Neutrophil (primary cell): ENCODE data around the gene LRP2.

ENCODE experiments used
- H3K27ac ChIP-seq: fragments of 200-600 bp; sonication (generic); 2 replicates; pipeline ENCODE4 v1.5.1; 2016; ENCODE audit warnings: mild to moderate bottlenecking, moderate library complexity
- H3K27me3 ChIP-seq: fragments of 200-600 bp; sonication (generic); 2 replicates; pipeline ENCODE4 v1.6.0; 2016; ENCODE audit warnings: mild to moderate bottlenecking
- H3K36me3 ChIP-seq: fragments of 200-600 bp; sonication (generic); 2 replicates; pipeline ENCODE4 v1.5.1; 2017
- H3K4me1 ChIP-seq, 2 experiments: fragments of 200-600 bp in 1 of 2; sonication (generic) in 1 of 2; 1 replicate in 1 of 2; 2 replicates in 1 of 2; pipeline versions ENCODE4 v1.5.1 to v1.6.1; 2013 to 2016; ENCODE audit warnings: low read depth in 1 of 2, low read length in 1 of 2, mild to moderate bottlenecking in 1 of 2, moderate library complexity in 1 of 2; ENCODE audit not compliant: control insufficient read depth in 1 of 2, insufficient read depth in 1 of 2
- H3K4me3 ChIP-seq, 2 experiments: fragments of 200-600 bp in 1 of 2; sonication (generic) in 1 of 2; 1 replicate in 1 of 2; 2 replicates in 1 of 2; pipeline ENCODE4 v1.5.1; 2013 to 2016; ENCODE audit warnings: low read depth in 1 of 2, low read length in 1 of 2, mild to moderate bottlenecking in 1 of 2, moderate library complexity in 1 of 2
- H3K9me3 ChIP-seq: fragments of 200-600 bp; sonication (generic); 2 replicates; pipeline ENCODE4 v1.5.1; 2016
- CTCF ChIP-seq: fragments of 200-600 bp; sonication (generic); IDR thresholded peaks from 2 replicates; pipeline ENCODE4 v1.5.1; 2016; ENCODE audit warnings: antibody characterized with exemption

The LRP2 gene

DNA sequence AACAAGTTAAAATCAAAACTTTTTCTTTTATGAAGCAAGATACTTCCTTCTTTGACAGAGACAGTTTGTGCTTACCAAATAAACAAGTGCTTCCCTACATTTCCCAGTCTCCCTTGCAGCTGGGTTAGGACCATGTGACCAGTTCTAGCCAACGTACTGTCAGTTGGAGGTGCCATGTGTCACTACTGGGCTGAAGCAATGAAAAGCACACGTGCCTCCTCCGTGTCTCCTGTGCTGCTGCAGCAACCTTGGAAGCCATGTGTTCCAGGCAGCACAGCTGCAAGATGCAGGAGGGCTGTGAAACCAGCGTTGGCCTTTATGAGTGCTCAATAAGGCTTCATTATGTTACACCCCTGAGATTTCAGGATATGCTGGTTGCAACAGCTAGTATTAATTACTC is 199.7 kb downstream of the LRP2 start:
- Histone ChIP-seq H3K27me3 (no peaks in the 10 kb centered on the region), H3K27ac (no peak overlapping the region), H3K4me3 (no peak overlapping the region), H3K36me3 (no peaks in the 10 kb centered on the region), H3K9me3 (no peaks in the 10 kb centered on the region), H3K4me1 (no peaks in the 10 kb centered on the region)
- no peak for TF ChIP-seq CTCF

GRCh38 chr2:169160926-169161481 is 201.3 kb downstream of the LRP2 start:
- TF ChIP-seq CTCF, result no peak
- no peak overlapping the region for H3K4me3 ChIP-seq
- no peaks in the 10 kb centered on the region for H3K27me3 ChIP-seq
- H3K27ac ChIP-seq, result no peak overlapping the region
- H3K36me3 ChIP-seq, result no peaks in the 10 kb centered on the region
- no peaks in the 10 kb centered on the region for H3K4me1 ChIP-seq
- no peaks in the 10 kb centered on the region for H3K9me3 ChIP-seq

- no peaks in the 10 kb centered on the region for H3K4me1 ChIP-seq
- no peaks in the 10 kb centered on the region for H3K9me3 ChIP-seq
- no peaks in the 10 kb centered on the region for H3K27me3 ChIP-seq
- H3K27ac ChIP-seq, result no peak overlapping the region
- H3K4me3 ChIP-seq, result no peak overlapping the region
- H3K36me3 ChIP-seq, result no peaks in the 10 kb centered on the region
- TF ChIP-seq CTCF, result no peak
Observed at GRCh38 chr2:169159686-169160085, 202.6 kb downstream of the LRP2 start.

- no peaks in the 10 kb centered on the region for H3K27me3 ChIP-seq
- H3K9me3 ChIP-seq, result no peaks in the 10 kb centered on the region
- no peaks in the 10 kb centered on the region for H3K36me3 ChIP-seq
- no peak overlapping the region for H3K4me3 ChIP-seq
- TF ChIP-seq CTCF, result no peak
- H3K27ac ChIP-seq, result no peak overlapping the region
- no peaks in the 10 kb centered on the region for H3K4me1 ChIP-seq
Observed at GRCh38 chr2:169158874-169159273, 203.5 kb downstream of the LRP2 start.

DNA sequence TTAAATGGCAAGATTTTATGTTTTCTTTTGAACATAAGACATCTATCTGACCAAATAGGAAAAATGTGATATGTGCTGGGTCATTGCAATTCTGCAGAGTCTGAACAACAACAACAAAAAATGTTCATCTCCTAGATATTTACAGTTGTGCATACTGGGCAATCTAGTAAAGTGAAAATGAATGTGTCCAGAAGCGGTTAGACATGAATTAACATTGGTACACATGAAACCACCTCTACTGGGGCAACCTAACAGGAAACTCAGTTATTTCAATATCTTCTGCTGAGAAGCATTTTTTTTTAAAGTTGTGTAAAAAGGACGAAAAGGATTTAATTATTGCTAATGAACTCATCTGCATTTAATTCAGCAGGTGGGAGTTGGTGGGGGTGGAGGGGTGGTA is 216.1 kb downstream of the LRP2 start:
- no peaks in the 10 kb centered on the region for H3K27me3 ChIP-seq
- no peaks in the 10 kb centered on the region for H3K9me3 ChIP-seq
- no peak for TF ChIP-seq CTCF
- no peak overlapping the region for H3K4me3 ChIP-seq
- H3K36me3 ChIP-seq, result no peaks in the 10 kb centered on the region
- H3K27ac ChIP-seq, result no peak overlapping the region
- H3K4me1 ChIP-seq, result no peaks in the 10 kb centered on the region

DNA sequence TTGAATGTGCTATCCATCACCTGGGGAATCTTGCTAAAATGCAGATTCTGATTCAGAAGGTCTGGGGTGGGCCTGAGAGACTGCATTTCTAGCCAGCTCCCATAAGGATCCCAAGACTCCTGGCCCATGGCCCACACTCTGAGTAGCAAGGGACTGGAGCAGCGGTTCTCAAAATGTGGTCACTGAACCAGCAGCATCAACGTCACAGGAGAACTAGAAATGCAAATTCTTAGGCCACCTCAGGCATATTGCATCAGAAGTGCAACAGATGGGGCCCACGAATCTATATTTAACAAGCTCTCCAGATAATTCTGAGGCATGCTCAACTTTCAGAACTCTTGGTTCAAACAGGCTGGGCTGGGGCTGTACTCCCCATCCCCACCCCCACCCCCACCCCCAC is 218.3 kb downstream of the LRP2 start:
- no peak for TF ChIP-seq CTCF

More for the DNA sequence above, 218.3 kb downstream of the LRP2 start:
- Histone ChIP-seq H3K4me3 (no peak overlapping the region), H3K27ac (no peak overlapping the region), H3K9me3 (no peaks in the 10 kb centered on the region), H3K36me3 (no peaks in the 10 kb centered on the region), H3K4me1 (no peaks in the 10 kb centered on the region), H3K27me3 (no peaks in the 10 kb centered on the region)
